Right ventricle myocardium superior (tissue), 1 donor: ENCODE data around the gene SNRNP200. TPM values are rescaled to one million over a fixed set of nuclear protein-coding genes. Genes with fewer than 3 reads are reported as not detected.
"Not testable (repeated sequence)": the region's sequence is repeated elsewhere in the genome, so short reads cannot be mapped to it uniquely, and the experiment has no call there.

Experiments
- ATAC-seq: fragments of 200-7000 bp; cut with Tn5 transposase; one replicate; pipeline ENCODE4 v1.9.1; 2020; ENCODE audit warnings: mild to moderate bottlenecking; ENCODE audit not compliant: poor library complexity
- DNase-seq: peaks from one replicate; pipeline ENCODE4 v3.0.0-alpha.2; 2020
- intact Hi-C: fragments of 100-400 bp; cut with DNase I; formaldehyde crosslinking; loops from one replicate; pipeline ENCODE4 v1.11.2; 2022
- total RNA-seq: library from RNA; stranded (reverse); fragmentation: NEBNext Ultra II Directional; extraction: Animal tissue kit (Norgen Biotek cat#: 25700); gene quantifications from one replicate; pipeline ENCODE4 v1.2.1, GENCODE V29; 2021
- donor health status: DM: no; HTN: yes; CAD: no; lungs with severe emphysema.

The SNRNP200 gene
- total RNA-seq, 1 donor from 2014 or later: 50.1 TPM

GRCh38 chr2:96301865-96302264 lies 3.5 kb downstream of the SNRNP200 start:
- DNase-seq (no peak), ATAC-seq (no peak)
- intact Hi-C loops: no loop called here

- no peak for ATAC-seq
- intact Hi-C loops: no loop called here
- DNase-seq: no peak
These were observed 8.4 kb downstream of the SNRNP200 start for GRCh38 chr2:96296925-96297324.

- intact Hi-C loops, ATAC-seq, DNase-seq: not testable (repeated sequence)
These were observed 11.1 kb downstream of the SNRNP200 start for GRCh38 chr2:96294271-96294670.

GRCh38 chr2:96291751-96292150 lies 13.6 kb downstream of the SNRNP200 start:
- ATAC-seq (no peak), DNase-seq (no peak)
- intact Hi-C loops: no loop called here

- ATAC-seq (no peak), DNase-seq (no peak)
- intact Hi-C loops: no loop called here
These were observed 18.0 kb downstream of the SNRNP200 start for GRCh38 chr2:96287273-96287856.

- ATAC-seq: no peak
- intact Hi-C loops: no loop called here
- no peak for DNase-seq
These were observed 28.4 kb downstream of the SNRNP200 start for GRCh38 chr2:96276787-96277499.

- intact Hi-C loops: no loop called here
- DNase-seq (no peak), ATAC-seq (no peak)
These were observed 30.8 kb downstream of the SNRNP200 start for GRCh38 chr2:96274355-96275056.

- DNase-seq (no peak), ATAC-seq (no peak)
- intact Hi-C loops: no loop called here
These were observed 31.6 kb downstream of the SNRNP200 start for GRCh38 chr2:96273763-96274162.

- intact Hi-C loops: no loop called here
These were observed 33.4 kb downstream of the SNRNP200 start for GRCh38 chr2:96271995-96272394.

GRCh38 chr2:96267159-96267971 lies 38.0 kb downstream of the SNRNP200 start:
- intact Hi-C loops: loop anchor here (10.0 kb wide), 1 partner anchor 123 kb away; the partner anchor contains the start of gene DUSP2
- no peak for ATAC-seq
- peak; percentile 54 for DNase-seq

More at GRCh38 chr2:96271995-96272394, 33.4 kb downstream of the SNRNP200 start:
- no peak for DNase-seq
- no peak for ATAC-seq

GRCh38 chr2:96265840-96266679 lies 39.3 kb downstream of the SNRNP200 start, which contains the start of the genes CIAO1 and TMEM127:
Gene CIAO1 (plus strand): TSS chr2:96266225. CDS start chr2:96266351, 126 bp downstream.
Gene TMEM127 (minus strand): TSS chr2:96265997. CDS start chr2:96265381, 616 bp downstream.
- DNase-seq (peak; percentile 99), ATAC-seq (peak; percentile 95)
- intact Hi-C loops: loop anchor here (10.0 kb wide), 1 partner anchor 121 kb away; the partner anchor contains the start of gene DUSP2

- DNase-seq: no peak
- ATAC-seq: peak; percentile 23
- intact Hi-C loops: loop anchor here (10.0 kb wide), 1 partner anchor 121 kb away; the partner anchor contains the start of gene DUSP2
These were observed 40.0 kb downstream of the SNRNP200 start for GRCh38 chr2:96265349-96265839.

GRCh38 chr2:96264656-96265348 lies 40.5 kb downstream of the SNRNP200 start:
- ATAC-seq (peak; percentile 9), DNase-seq (peak; percentile 49)
- intact Hi-C loops: loop anchor here (10.0 kb wide), 1 partner anchor 120 kb away; the partner anchor contains the start of gene DUSP2

GRCh38 chr2:96264086-96264485 lies 41.3 kb downstream of the SNRNP200 start:
- intact Hi-C loops: loop anchor here (10.0 kb wide), 1 partner anchor 119 kb away; the partner anchor contains the start of gene DUSP2
- ATAC-seq (no peak), DNase-seq (peak; percentile 28)

- intact Hi-C loops: loop anchor here (10.0 kb wide), 1 partner anchor 118 kb away; the partner anchor contains the start of gene DUSP2
- ATAC-seq (no peak), DNase-seq (no peak)
These were observed 43.0 kb downstream of the SNRNP200 start for GRCh38 chr2:96262306-96262705.

- DNase-seq (no peak), ATAC-seq (no peak)
- intact Hi-C loops: loop anchor here (2.0 to 10.0 kb wide), 2 partner anchors 53 to 117 kb away; partner anchors contain the start of genes DUSP2 and STARD7
These were observed 43.9 kb downstream of the SNRNP200 start for GRCh38 chr2:96261328-96262003.
